HG02885 (cell line): ENCODE data around the gene ADGRL4.
"Not testable (repeated sequence)": the region's sequence is repeated elsewhere in the genome, so short reads cannot be mapped to it uniquely, and the experiment has no call there.

ENCODE experiments used
- ATAC-seq: cut with Tn5 transposase; IDR thresholded peaks from one replicate; pipeline ENCODE4 v1.9.1; 2021; ENCODE audit warnings: mild to moderate bottlenecking; ENCODE audit not compliant: unreplicated experiment, poor library complexity

The ADGRL4 gene

GRCh38 chr1:79006564-79006963 lies at the start of gene ADGRL4:
TSS of gene ADGRL4 (minus strand) at chr1:79006730. CDS start at chr1:79006654, 76 bp downstream.
- no peak for ATAC-seq

- no peak for ATAC-seq
These were observed 49.3 kb upstream of the ADGRL4 start for GRCh38 chr1:79055856-79056255.

GRCh38 chr1:79052829-79053449 lies 46.4 kb upstream of the ADGRL4 start:
- peak; percentile 99 for ATAC-seq

GRCh38 chr1:79044974-79045650 lies 38.6 kb upstream of the ADGRL4 start:
- no peak for ATAC-seq

- no peak for ATAC-seq
These were observed 37.0 kb upstream of the ADGRL4 start for GRCh38 chr1:79043506-79043905.

GRCh38 chr1:79042539-79042938 lies 36.0 kb upstream of the ADGRL4 start:
- no peak for ATAC-seq

GRCh38 chr1:79042117-79042516 lies 35.6 kb upstream of the ADGRL4 start:
- ATAC-seq, result peak; percentile 61

- ATAC-seq, result no peak
These were observed 35.1 kb upstream of the ADGRL4 start for GRCh38 chr1:79041666-79042065.

- ATAC-seq, result peak; percentile 92
These were observed 34.0 kb upstream of the ADGRL4 start for GRCh38 chr1:79040424-79041082.

- no peak for ATAC-seq
These were observed 30.6 kb upstream of the ADGRL4 start for GRCh38 chr1:79037085-79037484.

- no peak for ATAC-seq
These were observed 6.0 kb upstream of the ADGRL4 start for GRCh38 chr1:79012500-79012899.

GRCh38 chr1:79010589-79010988 lies 4.1 kb upstream of the ADGRL4 start:
- no peak for ATAC-seq

GRCh38 chr1:79005945-79006344 lies 585 bp downstream of the ADGRL4 start:
- no peak for ATAC-seq

GRCh38 chr1:79004916-79005315 lies 1.6 kb downstream of the ADGRL4 start:
- no peak for ATAC-seq

GRCh38 chr1:78996791-78997190 lies 9.7 kb downstream of the ADGRL4 start:
- ATAC-seq, result no peak

GRCh38 chr1:78987042-78987441 lies 19.5 kb downstream of the ADGRL4 start:
- ATAC-seq, result no peak

GRCh38 chr1:78980511-78980910 lies 26.0 kb downstream of the ADGRL4 start:
- no peak for ATAC-seq

- ATAC-seq, result no peak
These were observed 33.8 kb downstream of the ADGRL4 start for GRCh38 chr1:78972723-78973122.

- ATAC-seq, result not testable (repeated sequence)
These were observed 39.4 kb downstream of the ADGRL4 start for GRCh38 chr1:78967091-78967490.

- ATAC-seq, result no peak
These were observed 47.8 kb downstream of the ADGRL4 start for GRCh38 chr1:78958711-78959110.

- ATAC-seq, result no peak
These were observed 55.7 kb downstream of the ADGRL4 start for GRCh38 chr1:78950826-78951225.

GRCh38 chr1:78949227-78949626 lies 57.3 kb downstream of the ADGRL4 start:
- no peak for ATAC-seq
